Measurements from ENCODE around the gene LYSMD1.

Gene LYSMD1

DNA sequence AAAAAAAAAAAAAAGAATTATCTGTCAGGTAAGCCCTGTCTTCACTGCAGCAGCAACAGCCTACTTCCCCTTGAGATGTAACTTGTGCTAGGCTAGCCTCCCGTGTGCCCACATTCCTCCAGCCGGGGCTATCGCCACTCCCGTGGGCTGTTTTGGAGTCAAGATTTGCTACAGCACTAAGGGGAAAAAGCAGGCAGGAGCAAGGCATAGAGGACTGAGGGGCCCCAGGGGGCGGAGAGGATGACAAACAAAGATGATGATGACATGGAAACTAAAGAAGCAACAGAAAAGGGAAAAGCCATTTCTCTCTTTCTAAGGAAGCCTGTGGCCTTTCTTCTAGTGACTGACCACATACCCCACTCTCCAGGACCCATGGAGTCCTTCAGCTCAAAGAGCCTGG is 7.4 kb downstream of the LYSMD1 start:
- DNase-seq (ENCODE audit: low read depth) = no peak

DNA sequence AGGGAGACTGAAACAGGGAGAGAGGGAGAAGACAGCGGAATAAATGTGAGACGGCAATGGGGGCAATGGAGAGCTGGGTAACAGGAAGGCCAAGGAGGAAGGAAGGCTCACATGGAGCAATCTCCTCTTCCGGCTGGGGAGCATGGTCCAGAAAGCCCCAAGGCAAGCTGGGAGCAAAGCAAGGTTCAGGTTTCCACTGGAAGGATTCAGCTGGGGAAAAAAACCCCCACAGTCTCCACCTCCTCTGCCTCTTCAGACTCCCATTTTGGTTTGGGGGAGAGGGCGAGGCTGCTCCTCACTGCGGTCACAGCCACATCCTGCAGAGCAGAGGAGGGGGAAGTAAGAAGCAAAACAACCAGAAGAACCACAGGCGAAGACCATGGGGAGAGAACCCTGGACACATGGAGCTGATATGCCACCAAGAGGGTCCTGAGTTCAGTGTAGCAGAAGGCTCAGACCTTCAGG is 8.6 kb downstream of the LYSMD1 start:
- TF ChIP-seq, protein P1, sequence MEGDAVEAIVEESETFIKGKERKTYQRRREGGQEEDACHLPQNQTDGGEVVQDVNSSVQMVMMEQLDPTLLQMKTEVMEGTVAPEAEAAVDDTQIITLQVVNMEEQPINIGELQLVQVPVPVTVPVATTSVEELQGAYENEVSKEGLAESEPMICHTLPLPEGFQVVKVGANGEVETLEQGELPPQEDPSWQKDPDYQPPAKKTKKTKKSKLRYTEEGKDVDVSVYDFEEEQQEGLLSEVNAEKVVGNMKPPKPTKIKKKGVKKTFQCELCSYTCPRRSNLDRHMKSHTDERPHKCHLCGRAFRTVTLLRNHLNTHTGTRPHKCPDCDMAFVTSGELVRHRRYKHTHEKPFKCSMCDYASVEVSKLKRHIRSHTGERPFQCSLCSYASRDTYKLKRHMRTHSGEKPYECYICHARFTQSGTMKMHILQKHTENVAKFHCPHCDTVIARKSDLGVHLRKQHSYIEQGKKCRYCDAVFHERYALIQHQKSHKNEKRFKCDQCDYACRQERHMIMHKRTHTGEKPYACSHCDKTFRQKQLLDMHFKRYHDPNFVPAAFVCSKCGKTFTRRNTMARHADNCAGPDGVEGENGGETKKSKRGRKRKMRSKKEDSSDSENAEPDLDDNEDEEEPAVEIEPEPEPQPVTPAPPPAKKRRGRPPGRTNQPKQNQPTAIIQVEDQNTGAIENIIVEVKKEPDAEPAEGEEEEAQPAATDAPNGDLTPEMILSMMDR (IDR thresholded peaks at IDR 0.05; ENCODE audit: low read length, missing control alignments) = no peak
- no peak overlapping the region for H3K4me3 ChIP-seq (replicated peaks; ENCODE audit: low read depth, low read length)
- DNase-seq (ENCODE audit: low read depth) = no peak

More for the DNA sequence above, 7.4 kb downstream of the LYSMD1 start:
- TF ChIP-seq, protein P1 (IDR thresholded peaks at IDR 0.05; ENCODE audit: low read length, missing control alignments) = no peak
- H3K4me3 ChIP-seq (replicated peaks; ENCODE audit: low read depth, low read length) = no peak overlapping the region

DNA sequence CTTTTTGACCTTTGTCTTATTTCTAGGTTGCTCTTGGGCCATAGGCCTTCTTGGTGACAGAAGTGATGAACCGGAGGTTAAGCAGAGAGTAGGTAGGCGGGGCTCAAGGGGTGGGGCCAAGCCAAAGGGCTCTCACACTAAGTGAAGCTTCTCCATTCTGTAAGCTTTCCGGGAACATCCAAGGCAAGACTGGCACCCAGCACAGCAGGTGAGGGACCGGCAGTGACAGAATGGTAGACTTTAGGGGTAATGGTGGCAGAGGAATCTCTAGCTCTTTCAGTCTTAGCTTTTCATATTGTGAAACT is 9.2 kb downstream of the LYSMD1 start, which contains the start of gene TNFAIP8L2:
Gene TNFAIP8L2 (plus strand): TSS at position 135 of the 305 bp plus-strand sequence. CDS start 2,049 bp downstream, outside the sequence.
- H3K4me3 ChIP-seq (replicated peaks; ENCODE audit: low read depth, low read length) = no peak within 1 kb of the TSS
- DNase-seq (ENCODE audit: low read depth) = no peak
- TF ChIP-seq, protein P1 (IDR thresholded peaks at IDR 0.05; ENCODE audit: low read length, missing control alignments) = no peak

DNA sequence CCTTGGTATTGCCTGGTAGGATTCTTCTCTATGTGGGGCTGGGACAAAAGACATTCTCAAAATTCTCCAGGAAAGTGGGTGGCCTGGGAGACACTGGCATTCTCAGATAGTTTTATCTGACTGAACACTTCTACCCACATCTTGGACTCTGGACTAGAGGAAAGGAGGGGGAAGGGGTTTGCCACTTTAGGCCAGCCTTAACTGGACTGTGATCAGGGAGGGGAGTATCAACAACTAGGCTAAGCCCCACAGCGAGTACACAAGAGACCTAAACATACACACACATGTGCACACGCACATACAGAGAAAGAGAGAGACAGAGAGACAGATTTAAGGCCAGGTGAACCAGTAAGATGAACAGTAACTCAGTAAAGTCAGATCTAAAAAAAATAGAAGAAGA is 18.0 kb downstream of the LYSMD1 start:
- TF ChIP-seq, protein P1 (IDR thresholded peaks at IDR 0.05; ENCODE audit: low read length, missing control alignments) = no peak
- no peak overlapping the region for H3K4me3 ChIP-seq (replicated peaks; ENCODE audit: low read depth, low read length)
- DNase-seq (ENCODE audit: low read depth) = no peak

DNA sequence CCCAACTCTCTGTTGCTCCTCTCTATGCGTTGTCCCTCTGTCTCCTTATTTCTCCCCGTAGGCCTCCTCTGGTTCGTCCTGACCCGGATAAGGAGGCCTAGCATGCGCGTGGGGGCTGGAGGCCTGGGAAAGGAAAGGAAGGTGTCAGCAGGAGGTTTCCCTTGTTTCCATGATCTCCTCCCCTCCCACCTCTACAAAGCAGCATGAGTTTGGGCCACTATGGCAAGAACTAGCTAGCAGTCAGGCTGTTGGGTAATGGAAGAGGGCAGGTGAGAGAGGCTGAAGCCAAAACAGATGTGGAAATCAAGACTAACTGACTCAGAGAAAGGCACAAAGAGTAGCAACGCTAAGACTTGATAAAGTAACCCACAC is 18.6 kb downstream of the LYSMD1 start:
- TF ChIP-seq, protein P1 (IDR thresholded peaks at IDR 0.05; ENCODE audit: low read length, missing control alignments) = no peak
- H3K4me3 ChIP-seq (replicated peaks; ENCODE audit: low read depth, low read length) = peak overlapping the region; percentile 71

DNA sequence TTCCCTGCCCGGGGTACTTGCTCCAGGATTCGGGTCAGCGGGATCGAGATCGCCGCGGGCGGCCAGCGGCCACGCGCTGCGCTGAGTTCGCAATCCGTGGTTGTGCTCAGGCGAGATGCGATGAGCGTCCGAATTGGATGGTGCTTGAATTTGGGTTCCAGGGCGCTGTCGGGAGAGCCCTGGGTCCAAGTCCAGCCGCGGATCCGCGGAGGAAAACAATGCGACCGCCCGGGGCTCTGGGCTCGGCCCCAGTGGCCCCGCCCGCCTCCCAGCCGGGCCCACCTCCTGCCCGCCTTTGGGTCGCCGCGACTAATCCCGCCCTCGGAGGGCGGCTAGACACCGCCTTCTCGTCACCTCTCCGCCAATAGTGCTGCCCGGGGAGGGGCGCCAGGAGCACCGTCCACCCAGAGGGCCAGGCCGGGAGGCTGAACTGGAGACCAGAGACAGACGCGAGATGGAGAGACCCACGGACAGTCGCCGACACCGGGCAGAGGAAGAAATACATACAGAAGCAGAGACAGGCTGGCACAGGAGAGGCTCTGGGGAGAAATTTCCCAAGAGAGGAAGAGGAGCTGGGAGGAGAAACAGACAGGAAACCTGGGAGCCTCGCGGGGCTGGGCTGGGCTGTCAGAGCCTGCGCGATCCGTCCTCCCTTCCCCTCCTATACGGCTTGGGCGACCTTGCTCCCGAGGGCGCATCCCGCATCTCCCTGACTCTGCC is 19.1 kb downstream of the LYSMD1 start, which contains the start of gene SEMA6C:
Gene SEMA6C (minus strand): TSS at position 220 of the 720 bp plus-strand sequence. CDS start 4,010 bp downstream, outside the sequence.
- peak within 1 kb of the TSS; percentile 71 for H3K4me3 ChIP-seq (replicated peaks; ENCODE audit: low read depth, low read length)

More for the DNA sequence above, 18.6 kb downstream of the LYSMD1 start:
- peak; percentile 61 for DNase-seq (ENCODE audit: low read depth)

More for the DNA sequence above, 19.1 kb downstream of the LYSMD1 start, which contains the start of gene SEMA6C:
- DNase-seq (ENCODE audit: low read depth) = peak; percentile 92
- TF ChIP-seq, protein P1 (IDR thresholded peaks at IDR 0.05; ENCODE audit: low read length, missing control alignments) = no peak
